Activated naive CD4-positive, alpha-beta T cell (primary cell): ENCODE measurements around the gene ABCA9.
"Not testable (repeated sequence)": the region's sequence is repeated elsewhere in the genome, so short reads cannot be mapped to it uniquely, and the experiment has no call there.

Source experiments
- DNase-seq, 4 experiments: peaks; one replicate each; lab custom pipeline; 2025; lab: John Stamatoyannopoulos, UW

ABCA9 gene

GRCh38 chr17:69060822-69061221 lies at the start of gene ABCA9:
ABCA9 (minus strand) TSS chr17:69060927; CDS start chr17:69051126, 9,801 bp downstream.
- no peak for DNase-seq

GRCh38 chr17:69105907-69106730 lies 45.4 kb upstream of the ABCA9 start:
- DNase-seq = no peak

DNA sequence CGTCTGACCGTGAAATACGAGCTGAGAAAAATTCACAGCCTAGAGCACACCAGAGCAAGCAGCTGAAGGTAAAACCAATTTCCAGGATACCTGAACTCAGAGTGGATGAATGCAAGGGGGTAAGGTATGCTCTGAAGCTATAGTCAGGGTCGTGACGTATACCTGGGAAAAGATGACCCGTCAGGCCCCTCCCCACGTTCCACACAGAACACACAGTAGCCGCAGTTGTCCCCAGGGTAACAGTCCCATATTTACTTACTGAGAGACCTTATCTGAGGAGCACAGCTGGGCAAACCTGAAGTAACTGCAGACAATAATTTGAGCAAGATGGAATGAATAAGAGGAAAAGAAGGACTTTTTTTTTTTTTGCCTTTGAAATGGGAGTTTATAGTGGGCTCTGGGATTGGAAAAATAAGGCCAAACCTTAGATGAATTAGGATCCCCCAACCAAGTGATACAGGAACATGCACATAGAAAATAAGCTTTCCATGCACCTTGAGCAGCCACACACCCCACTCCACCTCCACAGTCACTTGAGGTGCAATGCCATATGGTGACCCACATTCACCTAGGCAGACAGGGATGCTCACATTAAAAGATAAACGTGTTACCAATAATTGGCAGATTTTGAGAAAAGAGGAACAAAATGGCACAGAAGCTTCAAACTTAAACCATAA lies 43.0 kb upstream of the ABCA9 start:
- no peak for DNase-seq

DNA sequence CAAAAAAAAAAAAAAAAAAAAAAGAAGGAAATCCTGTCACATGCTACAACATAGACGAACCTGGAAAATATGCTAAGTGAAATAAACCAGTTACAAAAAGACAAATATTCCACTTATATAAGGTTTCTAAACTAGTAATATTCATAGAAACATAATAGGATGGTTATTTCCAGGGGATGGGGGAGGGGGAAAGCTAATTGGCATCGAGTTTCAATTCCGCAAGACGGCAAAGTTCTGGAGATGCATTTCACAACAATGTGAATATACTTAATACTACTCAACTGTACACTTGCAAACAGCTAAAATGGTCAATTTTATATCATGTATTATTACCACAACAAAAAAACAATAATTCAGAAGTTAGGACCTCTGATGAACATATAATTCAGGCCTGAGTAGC lies 37.9 kb upstream of the ABCA9 start:
- DNase-seq = no peak

DNA sequence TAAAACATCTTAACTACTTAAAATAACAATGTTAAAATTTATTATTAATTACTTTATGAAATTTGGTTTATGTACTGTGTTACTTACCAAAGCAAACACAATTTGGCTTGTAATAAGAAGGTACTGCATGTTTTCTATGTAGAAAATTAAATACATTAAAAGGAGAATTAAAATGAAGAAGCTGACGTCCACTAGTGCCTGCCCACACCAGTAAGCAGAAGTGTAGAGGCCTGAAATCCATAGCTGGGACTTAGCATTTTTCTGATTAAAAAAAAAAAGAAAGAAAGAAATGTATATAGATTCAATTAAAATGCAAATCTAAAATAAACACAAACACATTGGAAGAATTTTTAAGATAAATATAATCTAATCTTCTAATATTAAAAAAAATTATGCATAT lies 35.8 kb upstream of the ABCA9 start:
- no peak for DNase-seq

- DNase-seq = no peak
Measured at GRCh38 chr17:69093995-69094394, 33.3 kb upstream of the ABCA9 start.

DNA sequence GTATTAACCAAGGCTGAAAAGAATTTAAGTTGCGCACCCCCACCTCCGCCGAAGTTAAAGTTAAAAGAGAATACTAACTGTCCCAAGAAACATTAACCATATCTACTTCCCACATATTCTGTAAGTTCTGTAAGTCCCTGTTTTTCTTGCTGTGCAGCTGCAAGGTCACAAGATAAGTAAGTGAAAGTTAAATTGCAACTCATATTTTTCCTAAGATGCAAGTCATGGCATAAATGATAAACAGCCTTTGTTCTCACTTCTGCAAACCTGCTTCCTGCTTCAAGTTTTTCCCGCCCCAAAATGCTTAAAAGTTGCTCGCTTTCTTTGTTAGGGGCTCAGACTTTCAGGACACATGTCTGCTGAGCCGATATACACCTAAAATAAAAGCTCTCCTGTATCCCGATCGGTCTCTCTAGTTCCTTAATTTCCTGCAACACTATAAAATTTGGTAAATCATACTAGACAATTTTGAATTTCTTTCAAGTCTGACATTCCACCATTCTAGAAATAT lies 32.6 kb upstream of the ABCA9 start:
- DNase-seq = no peak

DNA sequence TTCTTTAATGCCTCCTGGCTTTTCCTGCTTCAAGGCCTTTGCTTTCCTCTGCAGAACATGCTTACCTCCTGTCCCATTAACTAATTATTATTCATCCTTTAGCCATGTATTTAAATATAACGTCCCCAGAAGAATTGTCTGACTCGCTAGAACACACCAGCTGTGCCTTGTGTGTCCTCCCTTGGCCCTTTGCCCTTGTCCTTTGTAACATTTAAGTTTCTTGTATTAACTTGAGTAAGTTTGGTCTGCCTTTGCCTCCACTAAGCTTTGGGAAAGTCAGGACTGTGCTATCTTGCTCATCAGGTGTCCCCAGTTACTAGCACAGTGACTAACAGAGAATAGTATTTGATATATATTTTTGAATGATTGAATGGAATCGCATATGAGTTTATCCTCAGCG lies 29.6 kb upstream of the ABCA9 start:
- DNase-seq = no peak

- DNase-seq = no peak
Measured at GRCh38 chr17:69088643-69089200, 28.0 kb upstream of the ABCA9 start.

DNA sequence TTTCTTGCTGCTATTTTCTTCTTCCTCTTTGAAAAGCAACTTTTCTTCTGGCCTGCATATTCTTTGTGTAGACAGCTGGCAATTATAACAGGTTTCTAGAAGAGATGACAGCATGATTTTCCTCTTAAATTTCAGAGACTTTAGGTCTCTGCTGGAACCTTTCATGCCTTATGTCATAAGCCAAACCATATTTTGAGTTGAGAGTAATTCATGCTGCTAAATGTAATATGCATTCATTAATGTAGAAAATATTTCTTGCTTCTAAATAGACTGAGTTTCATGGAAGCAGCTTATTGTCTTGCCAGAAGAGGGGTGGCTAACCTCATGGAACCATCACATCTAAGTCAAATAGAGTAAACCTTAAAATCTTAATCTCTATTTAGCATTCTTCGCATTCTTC lies 25.9 kb upstream of the ABCA9 start:
- DNase-seq = no peak

DNA sequence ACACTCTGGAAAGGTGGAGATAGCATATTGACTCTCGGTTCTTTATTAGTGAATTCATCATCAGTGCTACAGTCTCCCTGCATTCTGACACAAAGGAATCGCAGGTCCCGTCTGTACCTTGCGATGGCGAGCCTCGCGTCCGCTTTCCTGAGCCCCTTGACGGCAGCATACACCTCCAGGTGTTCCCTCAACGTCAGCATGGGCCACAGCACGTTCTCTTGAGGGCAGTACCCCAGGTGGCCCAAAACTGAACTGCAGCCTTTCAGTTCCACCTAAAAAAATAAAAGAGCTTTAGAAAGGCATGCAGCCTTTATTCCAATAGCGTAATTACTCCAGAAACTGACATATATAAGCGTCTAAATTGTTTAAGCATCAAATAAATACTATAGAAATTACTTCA lies 24.2 kb upstream of the ABCA9 start:
- DNase-seq = no peak

GRCh38 chr17:69082696-69083095 lies 22.0 kb upstream of the ABCA9 start:
- no peak for DNase-seq

- no peak for DNase-seq
Measured at GRCh38 chr17:69078864-69079263, 18.1 kb upstream of the ABCA9 start.

GRCh38 chr17:69075823-69076222 lies 15.1 kb upstream of the ABCA9 start:
- DNase-seq = no peak

DNA sequence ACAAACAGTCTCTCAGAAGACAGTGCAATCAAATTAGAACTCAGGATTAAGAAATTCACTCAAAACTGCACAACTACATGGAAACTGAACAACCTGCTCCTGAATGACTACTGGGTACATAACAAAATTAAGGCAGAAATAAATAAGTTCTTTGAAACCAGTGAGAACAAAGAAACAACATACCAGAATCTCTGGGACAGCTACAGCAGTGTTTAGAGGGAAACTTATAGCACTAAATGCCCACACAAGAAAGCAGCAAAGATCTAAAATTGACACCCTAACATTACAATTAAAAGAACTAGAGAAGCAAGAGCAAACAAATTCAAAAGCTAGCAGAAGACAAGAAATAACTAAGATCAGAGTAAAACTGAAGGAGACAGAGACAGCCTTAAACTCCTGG lies 12.7 kb upstream of the ABCA9 start:
- DNase-seq = not testable (repeated sequence)

DNA sequence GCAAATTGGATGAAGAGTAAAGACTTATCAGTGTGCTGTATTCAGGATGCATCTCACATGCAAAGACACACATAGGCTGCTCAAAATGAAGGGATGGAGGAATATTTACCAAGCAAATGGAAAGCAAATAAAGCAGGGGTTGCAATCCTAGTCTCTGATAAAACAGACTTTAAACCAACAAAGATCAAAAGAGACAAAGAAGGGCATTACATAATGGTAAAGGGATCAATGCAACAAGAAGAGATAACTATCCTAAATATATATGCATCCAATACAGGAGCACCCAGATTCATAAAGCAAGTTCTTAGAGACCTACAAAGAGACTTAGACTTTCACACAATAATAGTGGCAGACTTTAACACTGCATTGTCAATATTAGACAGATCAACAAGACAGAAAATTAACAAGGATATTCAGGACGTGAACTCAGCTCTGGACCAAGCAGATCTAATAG lies 12.1 kb upstream of the ABCA9 start:
- DNase-seq = not testable (repeated sequence)

- not testable (repeated sequence) for DNase-seq
Measured at GRCh38 chr17:69071233-69071586, 10.5 kb upstream of the ABCA9 start.

DNA sequence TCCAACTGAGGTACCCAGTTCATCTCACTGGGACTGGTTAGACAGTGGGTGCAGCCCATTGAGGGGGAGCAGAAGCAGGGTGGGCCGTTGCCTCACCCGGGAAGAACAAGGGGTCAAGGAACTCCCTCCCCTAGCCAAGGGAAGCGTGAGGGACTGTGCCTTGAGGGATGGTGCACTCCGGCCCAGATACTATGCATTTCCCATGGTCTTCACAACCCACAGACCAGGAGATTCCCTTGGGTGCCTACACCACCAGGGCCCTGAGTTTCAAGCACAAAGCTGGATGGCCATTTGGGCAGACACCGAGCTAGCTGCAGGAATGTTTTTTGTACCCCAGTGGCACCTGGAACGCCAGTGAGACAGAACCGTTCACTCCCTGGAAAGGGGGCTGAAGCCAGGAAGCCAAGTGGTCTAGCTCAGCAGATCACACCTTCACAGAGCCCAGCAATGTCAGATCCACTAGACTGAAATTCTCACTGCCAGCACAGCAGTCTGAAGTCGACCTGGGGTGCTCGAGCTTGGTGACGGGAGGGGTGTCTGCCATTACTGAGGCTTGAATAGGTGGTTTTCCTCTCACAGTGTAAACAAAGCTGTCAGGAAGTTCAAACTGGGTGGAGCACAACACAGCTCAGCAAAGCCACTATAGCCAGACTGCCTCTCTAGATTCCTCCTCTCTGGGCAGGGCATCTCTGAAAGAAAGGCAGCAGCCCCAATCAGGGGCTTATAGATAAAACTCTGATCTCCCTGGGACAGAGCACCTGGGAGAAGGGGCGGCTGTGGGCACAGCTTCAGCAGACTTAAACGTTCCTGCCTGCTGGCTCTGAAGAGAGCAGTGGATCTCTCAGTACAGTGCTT lies 9.9 kb upstream of the ABCA9 start:
- DNase-seq = not testable (repeated sequence)

DNA sequence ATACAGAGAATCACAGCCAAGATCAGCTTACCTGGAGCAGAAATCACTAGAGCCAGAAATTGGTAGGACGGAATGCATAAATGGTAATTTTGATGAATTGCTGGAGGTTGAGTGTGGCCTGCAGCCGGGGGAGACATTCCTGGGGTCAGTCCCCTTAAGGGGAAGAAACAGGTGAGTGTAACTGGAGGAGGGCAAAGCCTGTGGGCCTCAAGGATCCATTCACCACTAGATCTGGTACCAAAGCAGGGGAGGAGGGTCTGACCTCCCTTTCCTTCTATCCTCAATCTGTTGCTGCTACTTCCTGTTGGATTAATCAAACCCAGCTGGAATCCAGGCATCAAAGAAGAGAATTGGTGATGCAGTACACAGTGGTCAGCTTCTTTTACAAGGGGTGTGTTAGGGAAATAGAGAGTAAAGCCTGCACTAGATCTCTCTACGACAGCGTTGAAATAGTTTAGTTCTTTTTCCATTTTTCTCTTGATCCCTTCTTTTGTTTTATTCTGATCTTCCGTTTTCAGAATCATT lies 8.6 kb upstream of the ABCA9 start:
- no peak for DNase-seq

GRCh38 chr17:69067274-69068047 lies 6.7 kb upstream of the ABCA9 start:
- no peak for DNase-seq

- DNase-seq = no peak
Measured at GRCh38 chr17:69066482-69066881, 5.8 kb upstream of the ABCA9 start.
